ENCODE data around the gene ELAVL1. TPM values are rescaled to one million over a fixed set of nuclear protein-coding genes. Genes with fewer than 3 reads are reported as not detected.

ELAVL1 gene
- total RNA-seq, 1 experiment from 2014 or later: 87.2 TPM

- no peak overlapping the region for H3K9ac ChIP-seq (ENCODE audit: low read length)
- POLR2A ChIA-PET (ENCODE audit: unreplicated experiment): interaction anchor here (0.5 kb wide), 1 partner anchor 292 kb away, joined by 4 read pairs; no protein-coding TSS in a partner anchor
- peaks cover 38% of the 10 kb centered on the region for H3K36me3 ChIP-seq (ENCODE audit: low read depth, low read length)
- no peaks in the 10 kb centered on the region for H3F3A ChIP-seq (ENCODE audit: low read length, unreplicated experiment)
- TF ChIP-seq EZH2 (IDR thresholded peaks at IDR 0.05; ENCODE audit: low read length, unreplicated experiment) (no peak), CTCF (conservative IDR thresholded peaks at IDR 0.05; ENCODE audit: low read depth, low read length) (no peak), EZH2phosphoT487 (IDR thresholded peaks at IDR 0.05; ENCODE audit: borderline replicate concordance, low read length) (no peak)
- H3K4me1 ChIP-seq (ENCODE audit: insufficient read depth, low read length): no peaks in the 10 kb centered on the region
- H3K9me2 ChIP-seq (replicated peaks; ENCODE audit: low read length): no peaks in the 10 kb centered on the region
- H2AFZ ChIP-seq (ENCODE audit: low read length): no peak overlapping the region
- H3K9me3 ChIP-seq (ENCODE audit: low read length): no peaks in the 10 kb centered on the region
- DNase-seq (no peak), ATAC-seq (no peak)
- H3K79me2 ChIP-seq (ENCODE audit: low read length): peaks cover 18% of the 10 kb centered on the region
- H4K20me1 ChIP-seq (ENCODE audit: low read length): 0 out of 2 replicates have a peak, but pooled peaks cover 3% of the 10 kb centered on the region
- no peaks in the 10 kb centered on the region for H3K27me3 ChIP-seq (ENCODE audit: low read length)
- intact Hi-C loops (cut with micrococcal nuclease): no loop called here
- no peak overlapping the region for H3K4me3 ChIP-seq (ENCODE audit: low read length)
- no peak overlapping the region for H3K27ac ChIP-seq (ENCODE audit: low read length)
- CTCF ChIA-PET: no interaction called here
- H3K4me2 ChIP-seq (ENCODE audit: low read length): no peak overlapping the region
- BruUV-seq (replicated peaks): no TSS peak
These were observed 30.4 kb downstream of the ELAVL1 start for GRCh38 chr19:7975037-7975436.

GRCh38 chr19:7973883-7974282 lies 31.6 kb downstream of the ELAVL1 start:
- DNase-seq: no peak
- Histone ChIP-seq H3F3A (ENCODE audit: low read length, unreplicated experiment) (no peaks in the 10 kb centered on the region), H3K9me2 (replicated peaks; ENCODE audit: low read length) (no peaks in the 10 kb centered on the region), H3K4me2 (ENCODE audit: low read length) (no peak overlapping the region), H3K9me3 (ENCODE audit: low read length) (no peaks in the 10 kb centered on the region), H2AFZ (ENCODE audit: low read length) (no peak overlapping the region), H3K36me3 (ENCODE audit: low read depth, low read length) (peaks cover 40% of the 10 kb centered on the region), H3K4me1 (ENCODE audit: insufficient read depth, low read length) (no peaks in the 10 kb centered on the region), H4K20me1 (ENCODE audit: low read length) (0 out of 2 replicates have a peak, but pooled peaks cover 3% of the 10 kb centered on the region), H3K27ac (ENCODE audit: low read length) (no peak overlapping the region), H3K4me3 (ENCODE audit: low read length) (no peak overlapping the region), H3K79me2 (ENCODE audit: low read length) (peaks cover 18% of the 10 kb centered on the region), H3K27me3 (ENCODE audit: low read length) (no peaks in the 10 kb centered on the region), H3K9ac (ENCODE audit: low read length) (no peak overlapping the region)
- ChIA-PET CTCF (no interaction called here), POLR2A (ENCODE audit: unreplicated experiment) (no interaction called here)
- ATAC-seq: no peak
- BruUV-seq (replicated peaks): no TSS peak
- intact Hi-C loops (cut with micrococcal nuclease): no loop called here
- TF ChIP-seq CTCF (conservative IDR thresholded peaks at IDR 0.05; ENCODE audit: low read depth, low read length) (no peak), EZH2 (IDR thresholded peaks at IDR 0.05; ENCODE audit: low read length, unreplicated experiment) (no peak), EZH2phosphoT487 (IDR thresholded peaks at IDR 0.05; ENCODE audit: borderline replicate concordance, low read length) (no peak)
